GM12865 (cell line): ENCODE data around the gene CMTM1.

Source experiments
- DNase-seq: peaks from one replicate; pipeline ENCODE4 v3.0.0; 2010; ENCODE audit warnings: low read depth
- H3K4me3 ChIP-seq: 2 replicates; pipeline ENCODE4 v1.5.1; 2011; ENCODE audit warnings: mild to moderate bottlenecking, low read depth, low read length, control low read depth
- TF ChIP-seq, protein P1 (sequence below): IDR thresholded peaks from 2 replicates; pipeline ENCODE4 v1.5.1; 2011; ENCODE audit warnings: low read length, control low read depth, low read depth, inconsistent platforms; ENCODE audit not compliant: insufficient read depth; ENCODE audit errors: missing control alignments

CMTM1 gene

DNA sequence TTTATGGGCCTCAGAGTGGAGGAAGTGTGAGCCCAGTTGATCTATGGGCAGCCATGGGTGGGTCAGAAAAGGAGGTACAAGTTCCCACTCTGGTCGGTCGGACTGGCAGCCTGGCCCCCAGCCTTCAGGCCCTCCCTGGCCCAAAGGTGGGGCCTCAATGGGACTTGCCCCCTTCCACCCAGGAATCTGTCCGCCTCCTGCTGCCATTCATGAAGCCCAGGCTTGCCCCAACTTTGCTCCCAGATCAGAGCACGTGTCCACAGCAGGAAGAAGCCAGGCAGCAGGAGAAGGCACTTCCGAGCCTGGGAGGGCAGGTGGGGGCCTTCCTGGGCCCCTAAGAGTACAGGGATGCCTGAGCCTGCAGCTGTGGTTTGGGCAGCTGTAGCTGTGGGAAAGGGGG lies 35.2 kb downstream of the CMTM1 start:
- no peak for DNase-seq
- no peak overlapping the region for H3K4me3 ChIP-seq
- TF ChIP-seq, protein P1, sequence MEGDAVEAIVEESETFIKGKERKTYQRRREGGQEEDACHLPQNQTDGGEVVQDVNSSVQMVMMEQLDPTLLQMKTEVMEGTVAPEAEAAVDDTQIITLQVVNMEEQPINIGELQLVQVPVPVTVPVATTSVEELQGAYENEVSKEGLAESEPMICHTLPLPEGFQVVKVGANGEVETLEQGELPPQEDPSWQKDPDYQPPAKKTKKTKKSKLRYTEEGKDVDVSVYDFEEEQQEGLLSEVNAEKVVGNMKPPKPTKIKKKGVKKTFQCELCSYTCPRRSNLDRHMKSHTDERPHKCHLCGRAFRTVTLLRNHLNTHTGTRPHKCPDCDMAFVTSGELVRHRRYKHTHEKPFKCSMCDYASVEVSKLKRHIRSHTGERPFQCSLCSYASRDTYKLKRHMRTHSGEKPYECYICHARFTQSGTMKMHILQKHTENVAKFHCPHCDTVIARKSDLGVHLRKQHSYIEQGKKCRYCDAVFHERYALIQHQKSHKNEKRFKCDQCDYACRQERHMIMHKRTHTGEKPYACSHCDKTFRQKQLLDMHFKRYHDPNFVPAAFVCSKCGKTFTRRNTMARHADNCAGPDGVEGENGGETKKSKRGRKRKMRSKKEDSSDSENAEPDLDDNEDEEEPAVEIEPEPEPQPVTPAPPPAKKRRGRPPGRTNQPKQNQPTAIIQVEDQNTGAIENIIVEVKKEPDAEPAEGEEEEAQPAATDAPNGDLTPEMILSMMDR, result no peak

DNA sequence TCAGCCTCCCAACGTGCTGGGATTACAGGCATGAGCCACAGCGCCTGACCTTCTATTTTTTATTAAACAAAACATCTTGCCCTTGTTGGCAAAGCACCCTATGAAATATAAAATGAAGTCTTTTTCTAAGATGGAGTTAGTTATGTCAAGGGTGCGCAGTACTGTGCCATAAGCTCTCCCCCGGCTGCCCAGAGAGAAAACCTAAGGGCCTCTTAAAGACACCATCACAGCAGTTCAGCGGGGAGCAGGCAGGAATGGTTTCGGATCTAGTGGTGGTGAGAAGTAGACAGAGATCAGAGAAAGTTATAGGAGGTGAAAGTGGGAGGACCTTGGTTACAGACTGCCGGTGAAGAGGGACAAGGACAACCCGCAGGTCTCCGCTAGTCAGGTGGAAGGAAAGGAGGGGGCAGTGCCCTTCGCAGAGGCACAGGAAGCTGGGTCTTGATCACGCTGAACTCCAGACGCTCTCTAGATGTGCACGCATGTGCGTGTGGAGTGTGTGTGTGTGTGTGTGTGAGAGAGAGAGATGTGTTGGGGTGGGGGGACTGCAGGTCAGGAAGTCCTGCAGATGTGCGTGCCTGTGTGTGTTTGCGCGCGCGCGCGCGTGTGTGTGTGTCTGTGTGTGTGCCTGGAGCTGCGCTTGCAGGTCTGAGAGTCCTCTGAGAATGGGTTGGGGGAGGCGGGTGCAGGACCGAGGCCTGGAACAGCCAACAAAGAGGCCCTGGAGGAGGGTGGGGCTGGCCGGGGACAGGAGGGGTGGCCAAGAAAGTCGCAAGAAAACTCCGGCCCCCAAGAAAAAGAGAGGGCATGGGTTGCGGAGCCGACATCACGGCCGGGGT lies 37.5 kb downstream of the CMTM1 start:
- H3K4me3 ChIP-seq, result peak overlapping the region; percentile 22
- DNase-seq, result peak; percentile 69
- TF ChIP-seq, protein P1, result no peak

DNA sequence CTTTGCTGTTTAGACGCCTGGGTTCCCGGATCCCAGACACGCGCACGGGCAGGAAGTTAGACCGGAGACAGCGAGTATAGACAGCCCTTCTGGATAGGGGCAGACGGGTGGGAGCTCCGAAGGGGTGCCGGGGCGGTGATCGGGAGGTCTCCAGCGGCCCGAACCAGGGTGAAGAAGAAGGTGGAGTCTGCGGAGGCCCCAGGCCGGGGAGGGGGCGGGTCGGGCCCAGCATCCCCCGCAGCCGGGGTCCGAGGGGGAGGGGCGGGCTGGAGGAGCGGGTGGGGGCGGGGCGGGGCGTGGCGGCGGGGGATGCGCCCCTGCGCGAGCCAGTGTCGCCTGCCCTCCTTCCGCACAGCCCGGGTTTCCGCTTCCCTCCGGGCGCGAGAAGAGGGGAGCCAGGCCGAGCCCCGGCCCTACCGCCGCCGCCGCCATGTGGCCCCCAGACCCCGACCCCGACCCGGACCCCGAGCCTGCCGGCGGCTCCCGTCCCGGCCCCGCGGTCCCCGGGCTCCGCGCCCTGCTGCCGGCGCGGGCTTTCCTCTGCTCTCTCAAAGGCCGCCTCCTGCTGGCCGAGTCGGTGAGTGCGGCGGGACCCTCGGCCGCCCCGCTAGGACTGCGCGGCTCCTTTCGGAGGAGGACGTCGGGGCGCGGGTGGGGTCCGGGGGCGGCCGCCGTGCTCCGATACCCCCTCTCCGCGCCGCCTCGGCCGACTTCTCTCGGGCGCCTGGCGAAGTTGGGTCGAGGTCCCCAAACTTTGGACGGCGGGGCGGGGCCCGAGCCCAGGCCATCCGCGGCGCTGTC lies 38.3 kb downstream of the CMTM1 start, which contains the start of gene CMTM3:
Gene CMTM3 (plus strand): TSS at position 329 of the 801 bp plus-strand sequence. CDS start 102 bp downstream, at position 431.
- peak; percentile 60 for DNase-seq
- peak within 1 kb of the TSS; percentile 52 for H3K4me3 ChIP-seq
- TF ChIP-seq, protein P1, result peak; percentile 65

GRCh38 chr16:66605177-66605978 lies 39.1 kb downstream of the CMTM1 start:
- DNase-seq, result peak; percentile 18
- H3K4me3 ChIP-seq, result peak overlapping the region; percentile 52
- TF ChIP-seq, protein P1, result no peak

DNA sequence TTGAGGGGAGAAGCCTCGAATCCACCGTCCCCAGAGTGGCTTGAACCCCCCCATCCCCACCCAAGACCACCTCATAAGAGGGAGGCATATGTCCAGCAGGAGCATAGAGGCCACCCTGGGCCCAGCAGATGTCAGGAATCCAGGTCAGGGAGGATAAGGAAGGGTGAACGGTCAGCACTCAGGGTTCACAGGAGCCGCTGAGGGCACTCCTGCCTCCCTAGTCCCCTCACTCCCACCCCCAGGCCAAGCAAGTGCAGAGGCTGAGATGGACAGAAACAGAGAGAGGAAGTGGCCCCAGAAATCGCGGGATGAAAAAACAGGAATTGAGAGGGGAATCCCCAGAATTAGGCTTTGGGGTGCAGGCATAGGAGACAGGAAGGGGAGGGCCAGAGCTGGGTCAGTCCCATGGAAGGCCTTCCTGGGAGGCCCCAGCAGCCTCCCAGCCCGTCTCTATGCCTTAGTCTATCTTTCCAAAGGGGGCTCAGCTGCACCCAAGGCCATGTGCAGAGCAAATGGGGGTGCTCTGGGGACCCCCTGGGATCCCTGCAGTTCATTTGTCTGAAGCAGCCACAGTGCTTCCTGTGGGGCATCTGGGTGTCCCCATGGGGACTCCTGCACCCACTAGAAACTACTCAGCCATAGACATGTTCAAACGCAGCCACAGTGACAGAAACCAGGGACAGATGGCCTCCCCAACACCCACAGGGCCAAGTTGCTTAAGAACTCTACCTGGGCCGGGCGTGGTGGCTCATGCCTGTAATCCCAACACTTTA lies 39.9 kb downstream of the CMTM1 start:
- peak overlapping the region; percentile 52 for H3K4me3 ChIP-seq
- DNase-seq, result peak; percentile 84
- TF ChIP-seq, protein P1, result no peak
